ENCODE measurements around the gene UBA3. TPM values are rescaled to one million over a fixed set of nuclear protein-coding genes. Genes with fewer than 3 reads are reported as not detected.

The UBA3 gene
- total and polyA plus RNA-seq, 4 donors, result 41.2 to 107 (median 49.1) TPM

GRCh38 chr3:69087030-69087791 is 7.0 kb upstream of the UBA3 start:
- peak overlapping the region; percentile 13 to 14 for H3K9ac ChIP-seq (ENCODE audit: insufficient read depth in 1 of 2, low read length in 2 of 2)

DNA sequence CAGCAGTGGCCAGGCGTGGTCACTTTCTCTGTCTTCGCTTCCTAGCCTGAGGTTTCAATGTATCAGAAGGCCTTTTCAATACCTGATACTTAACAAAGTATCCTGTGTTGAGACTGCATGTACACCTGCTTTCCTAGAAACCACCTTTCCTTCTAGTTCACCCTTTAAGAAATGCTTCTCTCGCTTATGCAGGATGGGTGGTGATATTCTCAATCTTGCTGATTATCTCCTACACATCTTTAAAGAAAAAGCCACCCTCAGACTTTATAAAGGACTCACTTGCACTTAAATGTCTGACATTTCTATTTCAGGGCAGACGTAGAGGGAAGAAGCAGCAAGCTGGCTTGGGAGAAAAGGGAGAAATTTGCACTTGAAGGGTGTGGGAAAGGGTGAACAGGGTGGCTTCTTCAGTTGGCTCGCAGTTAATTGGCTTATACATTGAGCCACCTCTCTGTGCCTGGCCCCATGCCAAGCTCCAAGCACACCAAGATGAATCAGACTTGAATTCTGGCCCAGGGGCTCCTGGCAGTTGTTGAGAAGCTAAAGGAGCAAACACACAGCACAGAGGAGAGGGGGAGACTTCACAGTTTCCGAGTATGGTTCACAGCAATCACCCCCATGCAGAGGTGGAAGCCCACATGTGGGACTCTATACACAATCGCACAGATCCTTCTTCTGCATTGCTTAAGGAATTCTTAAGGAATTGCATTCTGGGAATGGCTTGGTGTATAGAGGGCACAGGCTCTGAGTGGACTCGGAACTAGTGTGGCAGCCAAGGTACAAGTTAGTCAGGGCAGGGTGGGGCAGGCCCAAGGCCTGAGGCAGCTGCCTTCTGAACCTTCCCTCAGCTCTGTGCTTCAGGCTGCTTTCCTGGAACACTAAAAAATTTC is 5.9 kb upstream of the UBA3 start:
- Histone ChIP-seq H3K27ac (ENCODE audit: low read depth in 1 of 2, low read length in 1 of 2) (peak overlapping the region; percentile 99 to 100), H3K9me3 (ENCODE audit: control insufficient read depth in 4 of 4, insufficient read depth in 3 of 4, low read length in 3 of 4) (no peaks in the 10 kb centered on the region), H3K27me3 (ENCODE audit: control insufficient read depth in 3 of 3, insufficient read depth in 3 of 3, low read length in 2 of 3) (no peaks in the 10 kb centered on the region), H3K9ac (ENCODE audit: insufficient read depth in 1 of 2, low read length in 2 of 2) (peak overlapping the region in 1 of 2 donors; percentile 63), H3K4me1 (ENCODE audit: control insufficient read depth in 5 of 5, insufficient read depth in 5 of 5, low read length in 5 of 5) (peaks cover 6 to 36% (median 24%) of the 10 kb centered on the region in 5 donors), H3K36me3 (ENCODE audit: control insufficient read depth in 4 of 4, insufficient read depth in 4 of 4, low read length in 4 of 4) (peaks cover 0 to 4% (median 0%) of the 10 kb centered on the region in 4 donors), H3K4me3 (peak overlapping the region; percentile 100)
- ATAC-seq (ENCODE audit: insufficient read depth, low FRiP score) (peak; percentile 50), DNase-seq (peak; percentile 61 to 82 (median 68))
- TF ChIP-seq, protein P1, sequence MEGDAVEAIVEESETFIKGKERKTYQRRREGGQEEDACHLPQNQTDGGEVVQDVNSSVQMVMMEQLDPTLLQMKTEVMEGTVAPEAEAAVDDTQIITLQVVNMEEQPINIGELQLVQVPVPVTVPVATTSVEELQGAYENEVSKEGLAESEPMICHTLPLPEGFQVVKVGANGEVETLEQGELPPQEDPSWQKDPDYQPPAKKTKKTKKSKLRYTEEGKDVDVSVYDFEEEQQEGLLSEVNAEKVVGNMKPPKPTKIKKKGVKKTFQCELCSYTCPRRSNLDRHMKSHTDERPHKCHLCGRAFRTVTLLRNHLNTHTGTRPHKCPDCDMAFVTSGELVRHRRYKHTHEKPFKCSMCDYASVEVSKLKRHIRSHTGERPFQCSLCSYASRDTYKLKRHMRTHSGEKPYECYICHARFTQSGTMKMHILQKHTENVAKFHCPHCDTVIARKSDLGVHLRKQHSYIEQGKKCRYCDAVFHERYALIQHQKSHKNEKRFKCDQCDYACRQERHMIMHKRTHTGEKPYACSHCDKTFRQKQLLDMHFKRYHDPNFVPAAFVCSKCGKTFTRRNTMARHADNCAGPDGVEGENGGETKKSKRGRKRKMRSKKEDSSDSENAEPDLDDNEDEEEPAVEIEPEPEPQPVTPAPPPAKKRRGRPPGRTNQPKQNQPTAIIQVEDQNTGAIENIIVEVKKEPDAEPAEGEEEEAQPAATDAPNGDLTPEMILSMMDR (IDR thresholded peaks at IDR 0.05; ENCODE audit: control extremely low read depth, extremely low read depth), result no peak
- 1% methylated on average over 8 of the region's 8 CpGs for WGBS, 2 donors

More at GRCh38 chr3:69087030-69087791, 7.0 kb upstream of the UBA3 start:
- WGBS, 2 donors, result 74 to 86% methylated on average over 3 of the region's 3 CpGs
- Histone ChIP-seq H3K27ac (ENCODE audit: low read depth in 1 of 2, low read length in 1 of 2) (peak overlapping the region; percentile 99 to 100), H3K4me1 (ENCODE audit: control insufficient read depth in 5 of 5, insufficient read depth in 5 of 5, low read length in 5 of 5) (peaks cover 6 to 36% (median 26%) of the 10 kb centered on the region in 5 donors), H3K36me3 (ENCODE audit: control insufficient read depth in 4 of 4, insufficient read depth in 4 of 4, low read length in 4 of 4) (peaks cover 0 to 6% (median 1%) of the 10 kb centered on the region in 4 donors), H3K9me3 (ENCODE audit: control insufficient read depth in 4 of 4, insufficient read depth in 3 of 4, low read length in 3 of 4) (no peaks in the 10 kb centered on the region), H3K4me3 (no peak overlapping the region), H3K27me3 (ENCODE audit: control insufficient read depth in 3 of 3, insufficient read depth in 3 of 3, low read length in 2 of 3) (no peaks in the 10 kb centered on the region)
- TF ChIP-seq, protein P1 (IDR thresholded peaks at IDR 0.05; ENCODE audit: control extremely low read depth, extremely low read depth), result no peak
- no peak for DNase-seq
- ATAC-seq (ENCODE audit: insufficient read depth, low FRiP score), result no peak

DNA sequence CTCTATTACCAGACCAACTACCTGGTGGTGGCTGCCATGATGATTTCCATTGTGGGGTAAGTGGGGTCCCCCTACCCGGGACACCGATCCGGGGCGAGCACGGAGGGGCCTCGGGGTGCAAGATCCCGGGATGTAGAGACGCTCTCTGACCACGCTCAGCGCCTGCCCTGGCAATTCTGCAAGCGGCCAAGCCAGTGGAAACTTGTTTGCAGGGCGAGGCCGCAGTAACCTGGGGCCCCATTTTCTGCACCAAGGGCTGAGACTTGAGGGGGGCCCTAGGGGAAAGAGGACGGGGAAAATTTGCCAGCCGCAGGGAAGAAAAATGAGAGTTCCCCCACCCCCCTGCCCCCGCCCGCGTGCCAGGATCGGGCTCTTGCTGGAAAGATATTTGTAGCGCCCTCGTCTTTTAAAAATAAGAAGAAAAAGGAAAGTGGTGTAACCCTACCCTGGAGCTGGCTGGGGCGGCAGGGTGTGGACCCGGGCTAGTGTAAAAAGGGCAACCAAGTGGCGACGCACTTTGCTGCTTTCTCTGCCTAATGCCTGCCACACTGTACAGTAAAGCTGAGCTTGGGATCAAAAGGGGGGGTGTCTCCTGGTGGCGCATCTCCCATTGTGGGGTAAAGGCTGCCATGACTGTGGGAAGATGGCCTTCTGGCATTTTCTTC is 5.1 kb upstream of the UBA3 start:
- TF ChIP-seq, protein P1 (IDR thresholded peaks at IDR 0.05; ENCODE audit: control extremely low read depth, extremely low read depth), result no peak
- H3K4me3 ChIP-seq, result peak overlapping the region; percentile 100
- H3K9ac ChIP-seq (ENCODE audit: insufficient read depth in 1 of 2, low read length in 2 of 2), result peak overlapping the region in 1 of 2 donors; percentile 82
- H3K27ac ChIP-seq (ENCODE audit: low read depth in 1 of 2, low read length in 1 of 2), result peak overlapping the region; percentile 99 to 100
- peak in 2 of 3 donors; percentile 21 to 44 for DNase-seq
- H3K27me3 ChIP-seq (ENCODE audit: control insufficient read depth in 3 of 3, insufficient read depth in 3 of 3, low read length in 2 of 3), result no peaks in the 10 kb centered on the region
- 0 to 1% methylated on average over 26 of the region's 26 CpGs for WGBS, 2 donors
- peaks cover 0 to under 1% (median 0%) of the 10 kb centered on the region in 4 donors for H3K36me3 ChIP-seq (ENCODE audit: control insufficient read depth in 4 of 4, insufficient read depth in 4 of 4, low read length in 4 of 4)
- H3K9me3 ChIP-seq (ENCODE audit: control insufficient read depth in 4 of 4, insufficient read depth in 3 of 4, low read length in 3 of 4), result no peaks in the 10 kb centered on the region
- ATAC-seq (ENCODE audit: insufficient read depth, low FRiP score), result peak; percentile 1
- peaks cover 6 to 43% (median 24%) of the 10 kb centered on the region in 5 donors for H3K4me1 ChIP-seq (ENCODE audit: control insufficient read depth in 5 of 5, insufficient read depth in 5 of 5, low read length in 5 of 5)
